Cerebellar cortex (tissue), 1 donor: Measurements from ENCODE around the gene KRTAP1-1.
"Not testable (repeated sequence)": the region's sequence is repeated elsewhere in the genome, so short reads cannot be mapped to it uniquely, and the experiment has no call there.

Experiments
- DNase-seq: peaks from one replicate; pipeline ENCODE4 v3.0.0-alpha.2; 2015; ENCODE audit warnings: low spot score

KRTAP1-1 gene

GRCh38 chr17:41055130-41055529 is 13.9 kb upstream of the KRTAP1-1 start, which contains the start of gene KRTAP2-2:
TSS of gene KRTAP2-2 (minus strand) at chr17:41055230. CDS start at chr17:41055211, 19 bp downstream.
- DNase-seq = not testable (repeated sequence)

GRCh38 chr17:41054556-41054955 is 13.3 kb upstream of the KRTAP1-1 start:
- DNase-seq = not testable (repeated sequence)

- DNase-seq = no peak
These were observed 12.8 kb upstream of the KRTAP1-1 start for GRCh38 chr17:41054025-41054424.

- no peak for DNase-seq
These were observed 11.3 kb upstream of the KRTAP1-1 start for GRCh38 chr17:41052566-41052965.

GRCh38 chr17:41049110-41049509 is 7.9 kb upstream of the KRTAP1-1 start:
- no peak for DNase-seq

GRCh38 chr17:41048441-41048840 is 7.2 kb upstream of the KRTAP1-1 start:
- DNase-seq = no peak

GRCh38 chr17:41046735-41047465 is 5.7 kb upstream of the KRTAP1-1 start, which contains the start of gene KRTAP2-1:
TSS of gene KRTAP2-1 (minus strand) at chr17:41047316. CDS start at chr17:41047267, 49 bp downstream.
- DNase-seq = not testable (repeated sequence)

GRCh38 chr17:41042953-41043352 is 1.7 kb upstream of the KRTAP1-1 start:
- no peak for DNase-seq

- no peak for DNase-seq
These were observed 3.3 kb downstream of the KRTAP1-1 start for GRCh38 chr17:41037853-41038350.

- DNase-seq = not testable (repeated sequence)
These were observed 6.8 kb downstream of the KRTAP1-1 start, which contains the start of gene KRTAP1-3 for GRCh38 chr17:41034346-41034935. TSS of gene KRTAP1-3 (minus strand) at chr17:41034874. CDS start at chr17:41034821, 53 bp downstream.

GRCh38 chr17:41029633-41030245 is 11.5 kb downstream of the KRTAP1-1 start, which contains the start of gene KRTAP1-4:
TSS of gene KRTAP1-4 (minus strand) at chr17:41030195. CDS start at chr17:41030078, 117 bp downstream.
- no peak for DNase-seq

GRCh38 chr17:41026715-41027471 is 14.4 kb downstream of the KRTAP1-1 start, which contains the start of gene KRTAP1-5:
TSS of gene KRTAP1-5 (minus strand) at chr17:41027208. CDS start at chr17:41027155, 53 bp downstream.
- no peak for DNase-seq

GRCh38 chr17:41024697-41025096 is 16.6 kb downstream of the KRTAP1-1 start:
- no peak for DNase-seq

- no peak for DNase-seq
These were observed 20.9 kb downstream of the KRTAP1-1 start for GRCh38 chr17:41020336-41020735.

- DNase-seq = no peak
These were observed 21.8 kb downstream of the KRTAP1-1 start for GRCh38 chr17:41019415-41019814.

- no peak for DNase-seq
These were observed 22.7 kb downstream of the KRTAP1-1 start for GRCh38 chr17:41018541-41018940.

GRCh38 chr17:41016578-41017215 is 24.6 kb downstream of the KRTAP1-1 start:
- no peak for DNase-seq

GRCh38 chr17:41015454-41015853 is 25.8 kb downstream of the KRTAP1-1 start:
- no peak for DNase-seq

- peak; percentile 69 for DNase-seq
These were observed 27.6 kb downstream of the KRTAP1-1 start for GRCh38 chr17:41013606-41014005.

GRCh38 chr17:41013181-41013580 is 28.1 kb downstream of the KRTAP1-1 start:
- no peak for DNase-seq
